Left ventricle myocardium inferior (tissue), 1 donor: ENCODE results near the gene AUTS2. TPM values are rescaled to one million over a fixed set of nuclear protein-coding genes. Genes with fewer than 3 reads are reported as not detected.
A peak's percentile ranks its signal among the peaks of the same experiment; 100 is the strongest.

ENCODE experiments used
- DNase-seq: peaks from one replicate; pipeline ENCODE4 v3.0.0-alpha.2; 2020
- H3K27ac ChIP-seq: fragments of 200-600 bp; replicated peaks from 2 replicates; pipeline ENCODE4 v1.8.0; 2021
- H3K27me3 ChIP-seq: fragments of 200-600 bp; 2 replicates; pipeline ENCODE4 v1.8.0; 2021; ENCODE audit warnings: low read depth
- H3K36me3 ChIP-seq: fragments of 200-600 bp; 2 replicates; pipeline ENCODE4 v1.8.0; 2021
- H3K4me1 ChIP-seq: fragments of 200-600 bp; 2 replicates; pipeline ENCODE4 v1.8.0; 2021
- H3K4me3 ChIP-seq: fragments of 200-600 bp; 2 replicates; pipeline ENCODE4 v1.8.0; 2021; ENCODE audit warnings: mild to moderate bottlenecking, moderate library complexity
- H3K9me3 ChIP-seq: fragments of 200-600 bp; replicated peaks from 2 replicates; pipeline ENCODE4 v1.8.0; 2021
- intact Hi-C: fragments of 100-400 bp; cut with micrococcal nuclease; formaldehyde crosslinking; loops from one replicate; pipeline ENCODE4 v1.11.0; 2022
- total RNA-seq: library from RNA; stranded (reverse); fragmentation: NEBNext Ultra II Directional; extraction: Animal tissue kit (Norgen Biotek cat#: 25700); gene quantifications from one replicate; pipeline ENCODE4 v1.2.1, GENCODE V29; 2021
- TF ChIP-seq, protein P1 (sequence below): fragments of 200-600 bp; IDR thresholded peaks from 2 replicates; pipeline ENCODE4 v1.8.0; 2021; ENCODE audit warnings: antibody characterized with exemption, mild to moderate bottlenecking, borderline replicate concordance
- donor health status: DM: no; HTN: yes; CAD: no; lungs with severe emphysema.

The AUTS2 gene
- total RNA-seq, 1 donor from 2014 or later = 10.5 TPM

DNA sequence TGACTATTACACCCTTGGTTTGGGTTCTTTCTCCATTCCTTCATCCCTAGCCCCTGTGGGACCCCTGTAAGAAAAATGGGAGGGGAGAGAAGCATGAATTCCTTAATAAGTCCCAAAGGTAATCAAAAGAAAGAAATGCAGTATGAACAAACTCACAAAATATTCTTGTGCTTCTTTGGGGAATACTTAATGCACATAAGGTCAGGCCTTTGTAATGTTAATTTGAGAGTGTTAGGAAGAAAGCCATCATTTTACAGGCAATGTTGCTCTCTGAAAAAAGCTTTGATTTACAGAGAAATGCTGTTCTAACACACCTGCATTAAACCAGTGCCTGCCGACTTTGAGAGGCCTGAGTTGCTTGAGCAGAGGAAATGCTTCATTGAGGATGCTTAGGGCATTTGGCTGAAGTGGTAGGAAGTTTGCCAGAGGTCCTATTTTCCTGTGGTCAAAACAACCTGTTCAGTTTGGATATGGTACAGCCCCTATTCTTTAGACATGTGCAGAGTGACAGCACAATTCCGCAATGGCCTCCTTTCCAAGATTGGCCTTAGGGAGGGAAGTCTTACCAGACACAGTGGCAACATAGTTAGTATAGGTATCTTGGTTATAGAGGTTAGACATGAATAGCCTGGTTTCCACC lies 643.4 kb downstream of the AUTS2 start:
- intact Hi-C loops = no loop called here
- TF ChIP-seq, protein P1, sequence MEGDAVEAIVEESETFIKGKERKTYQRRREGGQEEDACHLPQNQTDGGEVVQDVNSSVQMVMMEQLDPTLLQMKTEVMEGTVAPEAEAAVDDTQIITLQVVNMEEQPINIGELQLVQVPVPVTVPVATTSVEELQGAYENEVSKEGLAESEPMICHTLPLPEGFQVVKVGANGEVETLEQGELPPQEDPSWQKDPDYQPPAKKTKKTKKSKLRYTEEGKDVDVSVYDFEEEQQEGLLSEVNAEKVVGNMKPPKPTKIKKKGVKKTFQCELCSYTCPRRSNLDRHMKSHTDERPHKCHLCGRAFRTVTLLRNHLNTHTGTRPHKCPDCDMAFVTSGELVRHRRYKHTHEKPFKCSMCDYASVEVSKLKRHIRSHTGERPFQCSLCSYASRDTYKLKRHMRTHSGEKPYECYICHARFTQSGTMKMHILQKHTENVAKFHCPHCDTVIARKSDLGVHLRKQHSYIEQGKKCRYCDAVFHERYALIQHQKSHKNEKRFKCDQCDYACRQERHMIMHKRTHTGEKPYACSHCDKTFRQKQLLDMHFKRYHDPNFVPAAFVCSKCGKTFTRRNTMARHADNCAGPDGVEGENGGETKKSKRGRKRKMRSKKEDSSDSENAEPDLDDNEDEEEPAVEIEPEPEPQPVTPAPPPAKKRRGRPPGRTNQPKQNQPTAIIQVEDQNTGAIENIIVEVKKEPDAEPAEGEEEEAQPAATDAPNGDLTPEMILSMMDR = no peak
- H3K27me3 ChIP-seq = no peaks in the 10 kb centered on the region

DNA sequence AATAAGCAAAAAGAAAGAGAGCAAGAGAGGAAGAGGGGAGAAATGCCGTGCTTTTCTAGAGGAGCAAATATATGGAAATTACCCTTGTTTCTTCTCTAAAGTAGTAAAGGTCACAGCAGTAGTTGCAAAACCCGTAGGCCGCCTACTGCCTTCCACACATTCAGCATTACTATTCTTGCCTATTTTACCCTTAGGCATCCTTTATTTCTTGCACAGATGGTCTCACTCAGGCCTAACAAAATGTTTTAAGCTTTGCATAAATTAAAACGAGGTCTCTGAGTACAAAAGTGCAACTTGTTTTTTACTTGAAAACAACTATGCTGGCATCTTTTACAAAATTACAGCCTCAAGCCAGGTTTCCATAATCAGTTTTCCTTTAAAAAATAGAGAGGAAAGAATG lies 644.6 kb downstream of the AUTS2 start:
- Histone ChIP-seq H3K27me3 (no peaks in the 10 kb centered on the region), H3K27ac (no peak overlapping the region), H3K4me1 (no peaks in the 10 kb centered on the region), H3K36me3 (no peaks in the 10 kb centered on the region), H3K4me3 (no peak overlapping the region), H3K9me3 (no peaks in the 10 kb centered on the region)
- no peak for DNase-seq
- TF ChIP-seq, protein P1 = no peak
- intact Hi-C loops = no loop called here

More for the DNA sequence above, 643.4 kb downstream of the AUTS2 start:
- Histone ChIP-seq H3K27ac (no peak overlapping the region), H3K4me1 (no peaks in the 10 kb centered on the region), H3K9me3 (no peaks in the 10 kb centered on the region), H3K4me3 (no peak overlapping the region), H3K36me3 (no peaks in the 10 kb centered on the region)
- DNase-seq = no peak

DNA sequence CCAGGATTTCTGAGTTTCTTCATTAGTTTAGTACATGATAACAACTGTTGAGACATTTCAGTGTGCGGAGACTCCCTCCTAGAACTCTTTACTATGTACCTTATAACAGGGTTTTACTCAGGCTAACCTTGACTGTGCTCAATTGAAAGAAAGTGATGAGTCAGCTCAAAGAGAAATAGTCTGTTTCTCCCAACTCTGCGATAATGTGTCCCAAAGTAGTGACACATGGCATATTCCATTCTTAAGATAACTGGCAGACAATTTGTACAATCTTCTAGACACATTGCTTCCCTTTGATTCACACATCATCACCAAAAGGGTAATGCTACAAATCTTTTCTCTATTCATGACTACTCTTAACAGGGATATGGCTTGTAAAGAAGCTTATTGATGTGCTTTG lies 645.2 kb downstream of the AUTS2 start:
- Histone ChIP-seq H3K4me1 (no peaks in the 10 kb centered on the region), H3K27me3 (no peaks in the 10 kb centered on the region), H3K36me3 (no peaks in the 10 kb centered on the region), H3K27ac (no peak overlapping the region), H3K9me3 (peaks cover 2% of the 10 kb centered on the region), H3K4me3 (no peak overlapping the region)
- intact Hi-C loops = no loop called here
- TF ChIP-seq, protein P1 = no peak
- DNase-seq = no peak

DNA sequence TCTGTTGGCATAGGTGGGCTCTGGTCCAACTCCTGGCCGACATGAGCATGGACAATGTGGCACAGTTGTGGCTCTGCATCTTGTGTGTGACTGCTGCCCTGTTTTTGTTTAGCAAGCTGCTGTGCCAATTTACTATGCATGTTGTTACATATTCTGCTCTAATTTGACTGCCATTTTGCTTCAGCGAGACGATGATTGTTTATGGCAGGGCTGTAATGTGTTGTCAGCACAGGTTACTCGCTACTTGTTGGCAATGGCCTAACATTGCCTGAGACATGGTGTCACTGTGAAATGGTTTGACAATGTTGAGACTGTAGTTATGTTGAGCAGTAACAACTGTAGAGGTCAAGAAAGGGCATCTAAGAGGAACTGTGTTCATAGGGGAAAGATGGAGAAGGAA lies 659.6 kb downstream of the AUTS2 start:
- Histone ChIP-seq H3K9me3 (no peaks in the 10 kb centered on the region), H3K27me3 (no peaks in the 10 kb centered on the region), H3K4me3 (no peak overlapping the region), H3K36me3 (no peaks in the 10 kb centered on the region), H3K27ac (no peak overlapping the region), H3K4me1 (peaks cover 8% of the 10 kb centered on the region)
- TF ChIP-seq, protein P1 = no peak
- intact Hi-C loops = no loop called here
- DNase-seq = no peak

DNA sequence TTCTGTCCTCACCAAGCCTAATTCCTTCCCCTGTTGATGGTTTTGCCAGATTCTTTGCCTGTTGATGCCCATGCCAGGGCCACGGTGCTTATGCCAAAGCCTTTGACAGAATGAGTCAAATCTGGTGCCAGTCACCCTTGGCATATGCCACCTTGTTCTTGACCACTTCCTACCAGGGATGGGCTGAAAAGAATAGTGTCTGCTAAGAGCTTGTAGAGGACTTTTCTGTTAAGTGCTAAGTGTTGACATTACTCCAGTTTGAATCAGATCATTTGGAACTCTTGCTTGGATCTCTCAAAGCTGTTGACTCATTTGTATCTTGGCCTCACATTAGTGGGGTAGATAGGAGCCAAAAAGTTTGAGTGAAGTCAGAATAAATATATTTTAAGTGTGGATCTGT lies 661.2 kb downstream of the AUTS2 start:
- H3K4me3 ChIP-seq = no peak overlapping the region
- DNase-seq = peak; percentile 15
- no peaks in the 10 kb centered on the region for H3K9me3 ChIP-seq
- intact Hi-C loops = no loop called here
- H3K27ac ChIP-seq = no peak overlapping the region
- H3K36me3 ChIP-seq = no peaks in the 10 kb centered on the region
- no peaks in the 10 kb centered on the region for H3K27me3 ChIP-seq
- TF ChIP-seq, protein P1 = no peak
- peaks cover 8% of the 10 kb centered on the region for H3K4me1 ChIP-seq
